Calu3 (cell line): ENCODE data around the gene ADAMTS20. TPM values are rescaled to one million over a fixed set of nuclear protein-coding genes. Genes with fewer than 3 reads are reported as not detected.
A peak's percentile ranks its signal among the peaks of the same experiment; 100 is the strongest.

Source experiments
- BruUV-seq: library from RNA; stranded (reverse); fragments of 400-500 nt; replicated peaks from 2 replicates; lab custom pipeline; 2021; lab: Mats Ljungman, UMichigan
- CTCF ChIA-PET: fragments of 300-600 bp; sonication (Branson Sonifier 250); formaldehyde crosslinking; loops from one replicate; lab custom pipeline; 2022; ENCODE audit warnings: antibody characterized with exemption; lab: Charles Lee
- DNase-seq: peaks from one replicate; pipeline ENCODE4 v3.0.0; 2022
- H3K27ac Mint-ChIP-seq: one replicate; pipeline ENCODE4 v1.8.0; 2022; ENCODE audit warnings: mixed read lengths; ENCODE audit not compliant: unreplicated experiment
- H3K27me3 Mint-ChIP-seq: one replicate; pipeline ENCODE4 v1.8.0; 2022; ENCODE audit warnings: mixed read lengths; ENCODE audit not compliant: unreplicated experiment
- H3K36me3 Mint-ChIP-seq: one replicate; pipeline ENCODE4 v1.8.0; 2022; ENCODE audit warnings: mild to moderate bottlenecking, moderate library complexity, mixed read lengths; ENCODE audit not compliant: insufficient read depth, unreplicated experiment
- H3K4me1 Mint-ChIP-seq: one replicate; pipeline ENCODE4 v1.8.0; 2022; ENCODE audit warnings: mild to moderate bottlenecking, low read depth, mixed read lengths; ENCODE audit not compliant: unreplicated experiment
- H3K4me3 Mint-ChIP-seq: one replicate; pipeline ENCODE4 v1.8.0; 2022; ENCODE audit warnings: mild to moderate bottlenecking, low read depth, moderate library complexity, mixed read lengths; ENCODE audit not compliant: unreplicated experiment
- H3K9me3 Mint-ChIP-seq: one replicate; pipeline ENCODE4 v1.8.0; 2022; ENCODE audit warnings: low read depth, mixed read lengths; ENCODE audit not compliant: unreplicated experiment
- CTCF ChIP-seq: fragments of 200-600 bp; IDR thresholded peaks from one replicate; pipeline ENCODE4 v1.8.0; 2022; ENCODE audit warnings: antibody characterized with exemption; ENCODE audit not compliant: unreplicated experiment
- intact Hi-C: fragments of 100-400 bp; cut with micrococcal nuclease; formaldehyde crosslinking; loops from one replicate; pipeline ENCODE4 v1.10.0; 2022; ENCODE audit not compliant: unreplicated experiment
- total RNA-seq: library from RNA; stranded (reverse); gene quantifications from 2 replicates; pipeline ENCODE4 v1.2.3, GENCODE V29; 2022

ADAMTS20 gene
- total RNA-seq, 1 experiment from 2014 or later: not detected

- BruUV-seq: no TSS peak
- CTCF ChIA-PET: no interaction called here
- TF ChIP-seq CTCF: no peak
- Mint-ChIP-seq H3K4me1 (no peaks in the 10 kb centered on the region), H3K36me3 (no peaks in the 10 kb centered on the region), H3K4me3 (no peak overlapping the region), H3K9me3 (peaks cover 16% of the 10 kb centered on the region), H3K27me3 (no peaks in the 10 kb centered on the region), H3K27ac (no peak overlapping the region)
- no peak for DNase-seq
- intact Hi-C loops: no loop called here
Measured at GRCh38 chr12:43459285-43459684, 92.7 kb downstream of the ADAMTS20 start.

GRCh38 chr12:43453761-43454160, 98.2 kb downstream of the ADAMTS20 start:
- Mint-ChIP-seq H3K27me3 (no peaks in the 10 kb centered on the region), H3K27ac (no peak overlapping the region), H3K4me3 (no peak overlapping the region), H3K9me3 (peaks cover 16% of the 10 kb centered on the region), H3K4me1 (no peaks in the 10 kb centered on the region), H3K36me3 (no peaks in the 10 kb centered on the region)
- DNase-seq: no peak
- no peak for TF ChIP-seq CTCF
- CTCF ChIA-PET: no interaction called here
- BruUV-seq: no TSS peak
- intact Hi-C loops: no loop called here

- peak; percentile 48 for TF ChIP-seq CTCF
- Mint-ChIP-seq H3K36me3 (no peaks in the 10 kb centered on the region), H3K27me3 (no peaks in the 10 kb centered on the region), H3K27ac (no peak overlapping the region), H3K4me1 (no peaks in the 10 kb centered on the region), H3K4me3 (no peak overlapping the region), H3K9me3 (no peaks in the 10 kb centered on the region)
- CTCF ChIA-PET: no interaction called here
- intact Hi-C loops: loop anchor here (5.0 to 10.0 kb wide), 3 partner anchors 90 to 437 kb away; no protein-coding TSS in a partner anchor
- peak; percentile 68 for DNase-seq
- BruUV-seq: no TSS peak
Measured at GRCh38 chr12:43444940-43445564, 107.0 kb downstream of the ADAMTS20 start.

GRCh38 chr12:43436597-43436996, 115.4 kb downstream of the ADAMTS20 start:
- CTCF ChIA-PET: no interaction called here
- H3K9me3 Mint-ChIP-seq: no peaks in the 10 kb centered on the region
- H3K27ac Mint-ChIP-seq: no peak overlapping the region
- H3K4me1 Mint-ChIP-seq: no peaks in the 10 kb centered on the region
- no TSS peak for BruUV-seq
- intact Hi-C loops: no loop called here
- DNase-seq: no peak
- no peaks in the 10 kb centered on the region for H3K27me3 Mint-ChIP-seq
- no peak overlapping the region for H3K4me3 Mint-ChIP-seq
- TF ChIP-seq CTCF: no peak
- H3K36me3 Mint-ChIP-seq: no peaks in the 10 kb centered on the region
